H1 (cell line): ENCODE data around the gene MCRS1. TPM values are rescaled to one million over a fixed set of nuclear protein-coding genes. Genes with fewer than 3 reads are reported as not detected.
A peak's percentile ranks its signal among the peaks of the same experiment; 100 is the strongest.

Experiments
- BACH1 ChIP-seq: IDR thresholded peaks from 2 replicates; pipeline ENCODE4 v1.6.1; 2012; ENCODE audit warnings: low read length, improper control_type of control experiment
- CHD1 ChIP-seq: IDR thresholded peaks from 2 replicates; pipeline ENCODE4 v1.6.1; 2012; ENCODE audit warnings: low read depth, low read length, improper control_type of control experiment
- CTCF ChIP-seq, 3 experiments: IDR thresholded peaks; 1 replicate in 2 of 3; 2 replicates in 1 of 3; pipeline versions ENCODE4 v1.5.1 to v1.6.1; 2011; ENCODE audit warnings: low read length in 3 of 3, mild to moderate bottlenecking in 3 of 3, inconsistent platforms in 2 of 3, low read depth in 1 of 3, moderate library complexity in 1 of 3; ENCODE audit not compliant: insufficient read depth in 1 of 3; ENCODE audit errors: control extremely low read depth in 1 of 3
- E2F6 ChIP-seq: IDR thresholded peaks from 2 replicates; pipeline ENCODE4 v1.6.1; 2012; ENCODE audit warnings: inconsistent platforms
- EGR1 ChIP-seq: IDR thresholded peaks from 2 replicates; pipeline ENCODE4 v1.6.1; 2011; ENCODE audit warnings: low read depth, low read length, borderline replicate concordance
- EZH2 ChIP-seq: fragments of 200-600 bp; sonication (generic); IDR thresholded peaks from 2 replicates; pipeline ENCODE4 v1.7.1; 2012; ENCODE audit warnings: low read depth, mild to moderate bottlenecking, moderate library complexity, low read length, inconsistent platforms; ENCODE audit not compliant: severe bottlenecking
- FOSL1 ChIP-seq: IDR thresholded peaks from 2 replicates; pipeline ENCODE4 v1.6.1; 2011; ENCODE audit warnings: mild to moderate bottlenecking, low read depth, low read length, moderate library complexity; ENCODE audit not compliant: insufficient read depth
- GTF2F1 ChIP-seq: IDR thresholded peaks from 2 replicates; pipeline ENCODE4 v1.6.1; 2012; ENCODE audit warnings: low read depth, low read length, improper control_type of control experiment, borderline replicate concordance
- HDAC2 ChIP-seq, 2 experiments: fragments of 300-600 bp in 1 of 2; sonication (generic) in 1 of 2; IDR thresholded peaks; 2 replicates each; pipeline ENCODE4 v1.6.1; 2011 to 2012; ENCODE audit warnings: low read depth in 2 of 2, low read length in 2 of 2, mild to moderate bottlenecking in 2 of 2, moderate library complexity in 2 of 2, borderline replicate concordance in 1 of 2, inconsistent platforms in 1 of 2
- JUND ChIP-seq: IDR thresholded peaks from 2 replicates; pipeline ENCODE4 v1.6.1; 2011; ENCODE audit warnings: mild to moderate bottlenecking, improper control_type of control experiment, low read length
- KDM5A ChIP-seq: fragments of 200-600 bp; IDR thresholded peaks from 2 replicates; pipeline ENCODE4 v1.7.1; 2012; ENCODE audit warnings: mild to moderate bottlenecking, low read length, inconsistent platforms, mixed read lengths
- MAX ChIP-seq: IDR thresholded peaks from 2 replicates; pipeline ENCODE4 v1.6.1; 2012; ENCODE audit warnings: inconsistent platforms
- NRF1 ChIP-seq: IDR thresholded peaks from 2 replicates; pipeline ENCODE4 v1.6.1; 2011; ENCODE audit warnings: mild to moderate bottlenecking, low read depth, low read length, improper control_type of control experiment
- PHF8 ChIP-seq: fragments of 200-600 bp; sonication (generic); conservative IDR thresholded peaks from 2 replicates; pipeline ENCODE4 v1.7.1; 2012; ENCODE audit warnings: low read depth, mild to moderate bottlenecking, inconsistent platforms, low read length, moderate library complexity
- RBBP5 ChIP-seq: IDR thresholded peaks from 2 replicates; pipeline ENCODE4 v1.7.1; 2012; ENCODE audit warnings: low read depth, mild to moderate bottlenecking, inconsistent platforms, low read length, moderate library complexity, borderline replicate concordance
- SIN3A ChIP-seq, 2 experiments: IDR thresholded peaks in 1 of 2; conservative IDR thresholded peaks in 1 of 2; 2 replicates each; pipeline ENCODE4 v1.6.1; 2011 to 2012; ENCODE audit warnings: low read length in 2 of 2, improper control_type of control experiment in 1 of 2, low read depth in 1 of 2, mild to moderate bottlenecking in 1 of 2
- SRF ChIP-seq: IDR thresholded peaks from 2 replicates; pipeline ENCODE4 v1.6.1; 2011; ENCODE audit warnings: mild to moderate bottlenecking, low read depth, low read length, moderate library complexity
- TBP ChIP-seq: IDR thresholded peaks from 2 replicates; pipeline ENCODE4 v1.6.1; 2011; ENCODE audit warnings: low read depth, low read length, improper control_type of control experiment
- TCF12 ChIP-seq: IDR thresholded peaks from 2 replicates; pipeline ENCODE4 v1.6.1; 2011; ENCODE audit warnings: low read depth, mild to moderate bottlenecking, low read length
- polyA plus RNA-seq, 7 experiments: library from polyadenylated mRNA; depleted of rRNA in 3 of 7; stranded (reverse) in 5 of 7; unstranded in 2 of 7; fragments of >200 nt in 5 of 7; fragments of 200-250 nt in 2 of 7; gene quantifications; 1 replicate in 5 of 7; 2 replicates in 1 of 7; 4 replicates in 1 of 7; pipeline versions ENCODE4 v1.2.1 to v1.2.3, GENCODE V29; 2011 to 2013; ENCODE audit warnings: missing spikeins in 2 of 7, mixed read lengths in 2 of 7
- total RNA-seq: library from RNA; stranded (reverse); fragmentation: NEBNext Ultra II Directional; extraction: Animal tissue kit (Norgen Biotek cat#: 25700); gene quantifications from 2 replicates; pipeline ENCODE4 v1.2.1, GENCODE V29; 2021

Gene MCRS1
- total and polyA plus RNA-seq, 2 of the 8 experiments (the other 6 are each of a cell fraction or from before 2014, with no cell fraction given), result 90.3 to 139 TPM

GRCh38 chr12:49580572-49581535 is 12.9 kb upstream of the MCRS1 start (continued):
- no peak for TF ChIP-seq KDM5A
- TF ChIP-seq CTCF (IDR thresholded peaks at IDR 0.05; ENCODE audit: control extremely low read depth in 1 of 3, insufficient read depth in 1 of 3, low read depth in 1 of 3, low read length in 3 of 3), result peak; percentile 74 to 97 (median 94)
- no peak for TF ChIP-seq EZH2
- TF ChIP-seq FOSL1, result no peak
- TF ChIP-seq PHF8, result no peak
- TF ChIP-seq E2F6, result no peak
- no peak for TF ChIP-seq JUND
- no peak for TF ChIP-seq CHD1
- TF ChIP-seq GTF2F1, result no peak
- TF ChIP-seq TCF12, result 0 out of 2 replicates have a peak, but pooled peaks have one; percentile 17
- no peak for TF ChIP-seq RBBP5
- TF ChIP-seq EGR1, result no peak
- TF ChIP-seq HDAC2 (IDR thresholded peaks at IDR 0.05; ENCODE audit: borderline replicate concordance in 1 of 2, low read depth in 2 of 2, low read length in 2 of 2), result 0 out of 4 replicates have a peak, but pooled peaks of 1 of the 2 experiments have one; percentile 26
- TF ChIP-seq SRF, result no peak
- no peak for TF ChIP-seq BACH1
- TF ChIP-seq NRF1, result no peak
- TF ChIP-seq TBP, result 0 out of 2 replicates have a peak, but pooled peaks have one; percentile 20
- TF ChIP-seq MAX, result 0 out of 2 replicates have a peak, but pooled peaks have one; percentile 40
- peak in 1 of 2 experiments; percentile 96; a peak in 2 of 4 replicates for TF ChIP-seq SIN3A (conservative IDR thresholded peaks at IDR 0.05 in 1 of 2, IDR thresholded peaks at IDR 0.05 in 1 of 2; ENCODE audit: low read depth in 1 of 2, low read length in 2 of 2)
